Left renal pelvis (tissue), 4 donors: ENCODE results near the gene TAF11L12. TPM values are rescaled to one million over a fixed set of nuclear protein-coding genes. Genes with fewer than 3 reads are reported as not detected.
"Not testable (repeated sequence)": the region's sequence is repeated elsewhere in the genome, so short reads cannot be mapped to it uniquely, and the experiment has no call there.

Source experiments
- DNase-seq, 4 donors: peaks; one replicate each; pipeline ENCODE4 v3.0.0-alpha.2; 2013; ENCODE audit warnings: low read depth in 4 of 4, low spot score in 3 of 4
- polyA plus RNA-seq, 4 donors: library from polyadenylated mRNA; unstranded; fragments of 120-200 nt; gene quantifications; one replicate each; pipeline ENCODE4 v1.2.1, GENCODE V29; 2013; ENCODE audit not compliant: insufficient read length in 4 of 4

The TAF11L12 gene
- polyA plus RNA-seq, result not detected

DNA sequence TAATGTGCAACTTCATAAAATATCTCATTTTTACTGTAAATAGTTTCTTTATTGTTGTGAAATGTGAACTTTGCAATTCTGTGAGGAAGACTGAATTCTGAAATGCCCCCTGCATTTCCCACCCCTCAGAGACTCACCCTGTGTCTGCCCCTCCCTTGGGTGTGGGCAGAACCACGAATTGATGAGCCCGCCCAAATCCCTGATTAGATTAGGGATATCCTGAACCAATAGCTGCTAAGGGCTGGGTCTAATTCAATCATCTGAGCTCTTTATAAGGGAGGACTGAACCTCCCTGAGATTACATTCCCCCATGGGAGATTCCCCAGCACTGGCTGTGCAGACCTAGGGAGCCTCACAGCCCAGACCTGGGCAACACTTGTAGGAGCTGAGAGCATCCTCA, at the start of gene TAF11L12:
TAF11L12 (plus strand) TSS at position 301 of the 400 bp plus-strand sequence.
- not testable (repeated sequence) for DNase-seq

DNA sequence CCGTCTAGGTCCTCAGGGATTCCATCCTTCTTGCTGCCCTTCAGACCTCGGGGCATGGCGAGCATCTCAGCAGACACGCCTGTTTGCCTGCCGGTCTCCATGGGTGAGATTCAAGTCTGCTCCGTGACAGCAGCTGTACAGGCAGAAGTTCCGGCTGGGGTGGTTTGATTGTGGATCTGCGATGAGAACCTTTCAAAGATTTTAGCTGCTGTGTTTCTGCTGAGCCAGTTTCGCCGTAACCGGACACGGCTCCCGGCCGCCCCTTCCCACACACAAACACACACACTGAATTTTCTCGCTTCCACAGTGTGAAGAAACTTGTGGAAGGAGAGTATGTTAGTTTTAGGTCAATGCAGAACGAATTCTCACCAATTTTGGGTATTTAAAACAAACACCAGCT, 24.5 kb upstream of the TAF11L12 start, which contains the start of gene TAF11L7:
TAF11L7 (minus strand) TSS at position 101 of the 400 bp plus-strand sequence.
- DNase-seq, result not testable (repeated sequence)

DNA sequence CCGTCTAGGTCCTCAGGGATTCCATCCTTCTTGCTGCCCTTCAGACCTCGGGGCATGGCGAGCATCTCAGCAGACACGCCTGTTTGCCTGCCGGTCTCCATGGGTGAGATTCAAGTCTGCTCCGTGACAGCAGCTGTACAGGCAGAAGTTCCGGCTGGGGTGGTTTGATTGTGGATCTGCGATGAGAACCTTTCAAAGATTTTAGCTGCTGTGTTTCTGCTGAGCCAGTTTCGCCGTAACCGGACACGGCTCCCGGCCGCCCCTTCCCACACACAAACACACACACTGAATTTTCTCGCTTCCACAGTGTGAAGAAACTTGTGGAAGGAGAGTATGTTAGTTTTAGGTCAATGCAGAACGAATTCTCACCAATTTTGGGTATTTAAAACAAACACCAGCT, 19.3 kb upstream of the TAF11L12 start, which contains the start of gene TAF11L8:
TAF11L8 (minus strand) TSS at position 101 of the 400 bp plus-strand sequence.
- not testable (repeated sequence) for DNase-seq

DNA sequence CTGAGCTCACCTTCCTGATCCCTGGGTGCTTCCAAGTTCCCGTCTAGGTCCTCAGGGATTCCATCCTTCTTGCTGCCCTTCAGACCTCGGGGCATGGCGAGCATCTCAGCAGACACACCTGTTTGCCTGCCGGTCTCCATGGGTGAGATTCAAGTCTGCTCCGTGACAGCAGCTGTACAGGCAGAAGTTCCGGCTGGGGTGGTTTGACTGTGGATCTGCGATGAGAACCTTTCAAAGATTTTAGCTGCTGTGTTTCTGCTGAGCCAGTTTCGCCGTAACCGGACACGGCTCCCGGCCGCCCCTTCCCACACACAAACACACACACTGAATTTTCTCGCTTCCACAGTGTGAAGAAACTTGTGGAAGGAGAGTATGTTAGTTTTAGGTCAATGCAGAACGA, 15.9 kb upstream of the TAF11L12 start, which contains the start of gene TAF11L9:
TAF11L9 (minus strand) TSS at position 140 of the 400 bp plus-strand sequence.
- not testable (repeated sequence) for DNase-seq

DNA sequence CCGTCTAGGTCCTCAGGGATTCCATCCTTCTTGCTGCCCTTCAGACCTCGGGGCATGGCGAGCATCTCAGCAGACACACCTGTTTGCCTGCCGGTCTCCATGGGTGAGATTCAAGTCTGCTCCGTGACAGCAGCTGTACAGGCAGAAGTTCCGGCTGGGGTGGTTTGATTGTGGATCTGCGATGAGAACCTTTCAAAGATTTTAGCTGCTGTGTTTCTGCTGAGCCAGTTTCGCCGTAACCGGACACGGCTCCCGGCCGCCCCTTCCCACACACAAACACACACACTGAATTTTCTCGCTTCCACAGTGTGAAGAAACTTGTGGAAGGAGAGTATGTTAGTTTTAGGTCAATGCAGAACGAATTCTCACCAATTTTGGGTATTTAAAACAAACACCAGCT, 12.5 kb upstream of the TAF11L12 start, which contains the start of gene TAF11L10:
TAF11L10 (minus strand) TSS at position 101 of the 400 bp plus-strand sequence.
- DNase-seq, result not testable (repeated sequence)

DNA sequence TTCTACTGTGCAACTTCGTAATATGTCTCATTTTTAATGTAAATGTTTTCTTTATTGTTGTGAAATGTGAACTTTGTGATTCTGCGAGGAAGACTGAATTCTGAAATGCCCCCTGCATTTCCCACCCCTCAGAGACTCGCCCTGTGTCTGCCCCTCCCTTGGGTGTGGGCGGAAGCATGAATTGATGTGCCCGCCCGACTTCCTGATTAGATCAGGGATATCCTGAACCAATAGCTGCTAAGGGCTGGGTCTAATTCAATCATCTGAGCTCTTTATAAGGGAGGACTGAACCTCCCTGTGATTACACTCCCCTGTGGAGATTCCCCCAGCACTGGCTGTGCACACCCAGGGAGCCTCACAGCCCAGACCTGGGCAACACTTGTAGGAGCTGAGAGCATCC, 6.3 kb upstream of the TAF11L12 start, which contains the start of gene TAF11L11:
TAF11L11 (plus strand) TSS at position 304 of the 400 bp plus-strand sequence.
- DNase-seq, result not testable (repeated sequence)

DNA sequence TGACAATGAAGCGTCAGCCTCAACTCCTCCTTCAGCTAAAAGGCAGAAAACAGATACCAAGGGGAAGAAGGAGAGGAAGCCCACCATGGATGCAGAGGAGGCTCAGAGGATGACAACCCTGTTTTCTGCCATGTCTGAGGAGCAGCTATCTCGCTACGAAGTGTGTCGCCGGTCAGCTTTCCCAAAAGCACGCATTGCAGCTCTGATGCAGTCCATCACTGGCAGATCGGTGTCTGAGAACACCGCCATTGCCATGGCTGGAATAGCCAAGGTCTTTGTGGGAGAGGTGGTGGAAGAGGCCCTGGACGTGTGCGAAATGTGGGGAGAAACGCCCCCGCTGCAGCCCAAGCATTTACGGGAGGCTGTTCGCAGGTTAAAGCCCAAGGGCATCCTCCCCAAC, 5.2 kb upstream of the TAF11L12 start:
- no peak for DNase-seq

DNA sequence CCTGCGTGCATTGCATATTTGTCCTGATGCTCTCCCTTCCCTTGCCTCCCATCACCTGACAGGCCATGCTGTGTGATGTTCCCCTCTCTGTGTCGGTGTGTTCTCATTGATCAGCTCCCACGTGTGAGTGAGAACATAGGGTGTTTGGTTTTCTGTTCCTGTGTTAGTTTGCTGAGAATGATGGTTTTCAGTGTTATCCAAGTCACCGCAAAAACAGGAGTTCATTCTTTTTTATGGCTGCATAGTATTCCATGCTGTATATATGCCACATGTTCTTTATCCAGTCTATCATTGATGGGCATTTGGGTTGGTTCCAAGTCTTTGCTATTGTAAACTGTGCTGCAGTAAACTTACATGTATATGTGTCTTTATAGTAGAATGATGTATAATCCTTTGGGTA, 2.7 kb upstream of the TAF11L12 start:
- not testable (repeated sequence) for DNase-seq

DNA sequence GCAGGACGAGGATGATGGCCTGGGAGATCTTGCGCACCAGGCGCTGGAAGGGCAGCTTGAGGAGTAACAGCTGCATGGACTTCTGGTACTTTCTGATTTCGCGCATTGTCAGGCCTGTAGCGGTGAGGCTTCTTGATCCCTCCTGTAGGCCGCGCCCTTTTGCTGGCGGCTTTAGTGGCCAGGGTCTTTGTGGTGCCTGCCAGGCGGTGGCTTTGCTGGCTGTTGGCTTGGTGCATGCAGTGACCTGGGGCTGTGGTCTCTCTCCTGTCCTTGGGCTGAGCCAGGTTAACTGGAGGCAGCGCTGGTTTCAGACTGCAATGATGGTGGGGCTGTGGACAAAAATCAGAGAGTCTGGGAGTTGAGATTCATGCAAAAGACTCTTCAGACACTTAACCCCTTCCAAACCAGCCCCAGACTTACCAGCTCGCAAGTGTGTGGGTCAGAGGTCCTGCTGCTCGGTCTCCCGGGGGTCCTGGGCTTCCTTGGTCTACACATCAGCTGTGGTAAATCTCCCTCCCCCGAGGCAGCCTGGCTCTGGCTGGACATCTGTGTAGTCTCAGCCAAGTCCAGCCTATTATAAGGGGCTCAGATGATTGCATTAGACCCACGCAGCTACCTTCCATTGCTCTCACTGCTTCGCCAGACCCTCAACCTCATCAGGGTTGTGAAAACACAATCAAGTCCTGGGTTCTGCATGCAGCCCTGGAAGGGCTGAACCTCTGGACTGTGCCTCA, 4.8 kb downstream of the TAF11L12 start:
- DNase-seq, result no peak

DNA sequence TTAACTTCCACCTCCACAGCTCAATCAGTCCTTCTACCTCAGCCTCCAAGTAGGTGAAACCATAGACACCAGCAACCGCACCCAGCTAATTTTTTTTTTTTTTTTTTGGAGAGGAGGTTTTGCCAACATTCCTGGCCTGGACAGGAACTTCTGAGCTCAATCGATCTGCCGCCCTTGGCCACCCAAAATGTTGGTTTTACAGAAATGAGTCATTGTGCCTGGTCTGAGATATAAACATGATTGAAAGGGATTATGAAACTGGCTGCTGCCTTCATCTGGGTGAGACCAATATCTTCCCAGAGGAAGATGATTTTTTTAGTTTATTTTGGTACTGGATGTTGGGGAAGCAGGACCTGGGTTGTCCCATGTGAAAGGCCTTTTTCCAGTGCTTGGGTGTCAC, 9.2 kb downstream of the TAF11L12 start:
- DNase-seq, result no peak

DNA sequence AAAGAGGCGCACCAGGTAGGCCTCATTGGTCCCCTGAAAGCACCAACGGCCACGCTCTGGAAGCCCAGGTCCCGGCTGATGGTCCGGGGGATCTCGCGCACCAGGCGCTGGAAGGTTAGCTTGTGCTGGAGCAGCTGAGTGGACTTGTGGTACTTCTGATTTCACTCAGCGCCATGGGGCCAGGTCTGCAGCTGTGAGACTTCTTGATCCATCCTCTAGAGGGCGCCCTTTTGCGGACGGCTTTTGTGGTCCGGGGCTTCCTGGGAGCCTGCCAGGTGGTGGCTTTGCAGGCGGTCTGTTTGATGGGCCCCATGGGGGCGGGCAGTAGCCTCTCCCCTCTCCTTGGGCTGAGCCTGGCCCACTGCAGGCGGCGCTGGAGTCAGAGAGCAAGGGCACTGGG, 10.4 kb downstream of the TAF11L12 start:
- no peak for DNase-seq

DNA sequence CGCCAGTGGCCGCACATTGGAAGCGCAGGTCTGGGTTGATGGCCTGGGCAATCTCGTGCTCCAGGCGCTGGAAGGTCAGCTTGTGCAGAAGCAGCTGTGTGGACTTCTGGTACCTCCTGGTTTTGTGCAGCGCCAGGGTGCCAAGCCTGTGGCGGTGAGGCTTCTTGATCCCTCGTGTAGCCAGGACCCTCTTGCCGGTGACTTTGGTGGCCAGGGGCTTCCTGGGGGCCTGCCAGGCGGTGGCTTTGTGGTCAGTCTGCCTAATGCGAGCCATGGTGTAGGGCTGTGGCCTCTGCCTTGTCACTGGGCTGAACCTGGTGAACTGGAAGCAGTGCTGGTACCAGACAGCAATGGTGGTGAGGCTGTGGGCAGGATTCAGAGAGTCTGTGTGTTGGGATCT, 15.5 kb downstream of the TAF11L12 start:
- no peak for DNase-seq

DNA sequence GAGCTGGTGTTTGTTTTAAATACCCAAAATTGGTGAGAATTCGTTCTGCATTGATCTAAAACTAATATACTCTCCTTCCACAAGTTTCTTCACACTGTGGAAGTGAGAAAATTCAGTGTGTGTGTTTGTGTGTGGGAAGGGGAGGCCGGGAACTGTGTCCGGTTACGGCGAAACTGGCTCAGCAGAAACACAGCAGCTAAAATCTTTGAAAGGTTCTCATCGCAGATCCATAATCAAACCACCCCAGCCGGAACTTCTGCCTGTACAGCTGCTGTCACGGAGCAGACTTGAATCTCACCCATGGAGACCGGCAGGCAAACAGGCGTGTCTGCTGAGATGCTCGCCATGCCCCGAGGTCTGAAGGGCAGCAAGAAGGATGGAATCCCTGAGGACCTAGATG, 21.6 kb downstream of the TAF11L12 start, which contains the start of gene TAF11L13:
TAF11L13 (plus strand) TSS at position 301 of the 400 bp plus-strand sequence.
- DNase-seq, result not testable (repeated sequence)

DNA sequence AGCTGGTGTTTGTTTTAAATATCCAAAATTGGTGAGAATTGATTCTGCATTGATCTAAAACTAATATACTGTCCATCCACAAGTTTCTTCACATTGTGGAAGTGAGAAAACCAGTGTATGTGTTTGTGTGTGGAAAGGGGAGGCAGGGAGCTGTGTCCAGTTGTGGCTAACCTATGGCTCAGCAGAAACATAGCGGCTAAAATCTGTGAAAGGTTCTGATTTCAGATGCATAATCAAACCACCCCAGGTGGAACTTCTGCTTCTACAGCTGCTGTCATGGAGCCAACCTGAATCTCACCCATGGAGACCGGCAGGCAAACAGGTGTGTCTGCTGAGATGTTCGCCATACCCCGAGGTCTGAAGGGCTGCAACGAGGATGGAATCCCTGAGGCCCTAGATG, 24.0 kb downstream of the TAF11L12 start, which contains the start of gene TAF11L14:
TAF11L14 (plus strand) TSS at position 301 of the 400 bp plus-strand sequence.
- no peak for DNase-seq

DNA sequence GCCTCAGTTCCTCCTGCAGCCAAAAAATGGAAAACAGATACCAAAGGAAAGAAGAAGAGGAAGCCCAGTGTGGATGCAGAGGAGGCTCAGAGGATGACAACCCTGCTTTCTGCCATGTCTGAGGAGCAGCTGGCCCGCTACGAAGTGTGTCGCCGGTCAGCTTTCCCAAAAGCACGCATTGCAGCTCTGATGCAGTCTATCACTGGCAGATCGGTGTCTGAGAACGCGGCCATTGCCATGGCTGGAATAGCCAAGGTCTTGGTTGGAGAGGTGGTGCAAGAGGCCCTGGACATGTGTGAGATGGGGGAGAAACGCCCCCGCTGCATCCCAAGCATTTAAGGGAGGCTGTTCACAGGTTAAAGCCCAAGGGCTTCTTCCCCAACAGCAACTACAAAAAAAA, 39.0 kb downstream of the TAF11L12 start:
- not testable (repeated sequence) for DNase-seq

DNA sequence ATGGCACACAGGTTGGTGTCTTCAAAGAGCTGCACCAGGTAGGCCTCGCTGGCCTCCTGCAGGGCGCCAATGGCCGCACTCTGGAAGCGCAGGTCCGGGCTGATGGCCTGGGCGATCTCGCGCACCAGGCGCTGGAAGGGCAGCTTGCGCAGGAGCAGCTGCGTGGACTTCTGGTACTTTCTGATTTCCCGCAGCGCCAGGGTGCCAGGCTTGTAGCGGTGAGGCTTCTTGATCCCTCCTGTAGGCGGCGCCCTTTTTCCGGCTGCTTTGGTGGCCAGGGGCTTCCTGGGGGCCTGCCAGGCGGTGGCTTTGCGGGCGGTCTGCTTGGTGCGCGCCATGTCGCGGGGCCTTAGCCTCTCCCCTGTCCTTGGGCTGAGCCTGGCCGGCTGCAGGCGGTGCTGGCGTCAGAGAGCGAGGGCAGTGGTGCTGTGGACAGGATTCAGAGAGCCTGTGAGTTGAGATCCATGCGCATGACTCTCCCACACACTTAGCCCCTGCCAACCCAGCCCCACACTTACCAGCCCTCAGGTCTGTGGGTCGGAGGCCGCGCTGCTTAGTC, 45.1 kb downstream of the TAF11L12 start:
- DNase-seq, result not testable (repeated sequence)

DNA sequence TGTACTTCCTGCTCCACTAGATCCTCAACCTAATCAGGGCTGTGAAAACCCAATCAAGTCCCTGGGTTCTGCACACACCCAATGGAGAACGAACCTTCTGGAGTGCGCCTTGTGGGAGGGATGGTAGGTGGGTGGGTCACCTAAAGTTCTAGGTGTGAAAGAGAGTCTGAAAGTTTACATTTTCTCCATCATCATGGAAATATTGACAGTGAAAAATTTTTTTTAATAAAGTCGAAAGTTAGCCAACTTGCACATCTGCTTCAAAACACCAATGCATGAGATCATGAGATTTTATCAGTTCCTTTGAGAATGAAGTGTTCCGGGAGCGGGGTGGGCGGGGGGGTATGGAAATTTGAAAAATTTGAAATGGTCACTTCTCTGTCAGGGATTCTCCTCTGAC, 45.7 kb downstream of the TAF11L12 start:
- no peak for DNase-seq
